ENCODE data around the gene SCT.

The SCT gene

DNA sequence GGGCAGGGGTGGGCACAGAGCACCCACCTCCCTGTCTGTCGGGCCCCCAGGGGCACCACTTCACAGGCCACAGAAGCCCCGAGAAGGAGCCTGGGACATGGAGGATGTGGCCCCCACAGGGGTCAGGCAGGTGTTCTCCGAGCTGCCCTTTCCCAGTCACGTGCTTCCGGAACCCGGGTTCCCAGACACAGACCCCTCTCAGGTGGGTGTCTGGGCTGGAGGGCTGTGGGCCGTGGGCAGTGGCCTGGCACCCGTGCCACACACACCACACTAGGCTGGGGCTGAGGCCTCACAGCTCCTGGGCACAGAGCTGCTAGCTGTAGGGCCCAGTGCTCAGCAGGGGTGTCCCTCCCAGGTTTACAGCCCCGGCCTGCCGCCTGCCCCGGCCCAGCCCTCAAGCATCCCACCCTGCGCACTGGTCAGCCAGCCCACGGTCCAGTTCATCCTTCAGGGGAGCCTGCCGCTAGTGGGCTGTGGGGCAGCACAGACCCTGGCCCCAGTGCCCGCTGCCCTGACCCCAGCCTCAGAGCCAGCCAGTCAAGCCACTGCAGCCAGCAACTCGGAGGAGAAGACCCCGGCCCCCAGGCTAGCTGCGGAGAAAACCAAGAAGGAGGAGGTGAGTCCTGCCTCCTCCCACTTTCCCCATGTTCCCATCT lies 16.7 kb downstream of the SCT start:
- DNase-seq (ENCODE audit: low spot score) = no peak

DNA sequence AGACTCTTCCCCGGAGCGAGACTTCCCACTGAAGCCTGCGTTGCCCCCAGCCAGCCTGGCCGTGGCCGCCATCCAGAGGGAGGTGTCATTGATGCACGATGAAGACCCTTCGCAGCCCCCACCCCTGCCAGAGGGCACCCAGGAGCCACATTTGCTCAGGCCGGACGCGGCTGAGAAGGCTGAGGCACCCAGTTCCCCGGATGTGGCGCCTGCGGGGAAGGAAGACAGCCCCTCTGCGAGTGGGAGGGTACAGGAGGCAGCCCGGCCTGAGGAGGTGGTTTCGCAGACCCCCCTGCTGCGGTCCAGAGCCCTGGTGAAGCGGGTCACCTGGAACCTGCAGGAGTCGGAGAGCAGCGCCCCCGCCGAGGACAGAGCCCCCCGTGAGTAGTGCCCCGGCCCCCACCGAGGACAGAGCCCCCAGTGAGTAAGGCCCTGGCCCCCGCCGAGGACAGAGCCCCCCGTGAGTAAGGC lies 17.6 kb downstream of the SCT start:
- DNase-seq (ENCODE audit: low spot score) = no peak

GRCh38 chr11:608791-609251 lies 18.2 kb downstream of the SCT start:
- DNase-seq (ENCODE audit: low spot score) = no peak

DNA sequence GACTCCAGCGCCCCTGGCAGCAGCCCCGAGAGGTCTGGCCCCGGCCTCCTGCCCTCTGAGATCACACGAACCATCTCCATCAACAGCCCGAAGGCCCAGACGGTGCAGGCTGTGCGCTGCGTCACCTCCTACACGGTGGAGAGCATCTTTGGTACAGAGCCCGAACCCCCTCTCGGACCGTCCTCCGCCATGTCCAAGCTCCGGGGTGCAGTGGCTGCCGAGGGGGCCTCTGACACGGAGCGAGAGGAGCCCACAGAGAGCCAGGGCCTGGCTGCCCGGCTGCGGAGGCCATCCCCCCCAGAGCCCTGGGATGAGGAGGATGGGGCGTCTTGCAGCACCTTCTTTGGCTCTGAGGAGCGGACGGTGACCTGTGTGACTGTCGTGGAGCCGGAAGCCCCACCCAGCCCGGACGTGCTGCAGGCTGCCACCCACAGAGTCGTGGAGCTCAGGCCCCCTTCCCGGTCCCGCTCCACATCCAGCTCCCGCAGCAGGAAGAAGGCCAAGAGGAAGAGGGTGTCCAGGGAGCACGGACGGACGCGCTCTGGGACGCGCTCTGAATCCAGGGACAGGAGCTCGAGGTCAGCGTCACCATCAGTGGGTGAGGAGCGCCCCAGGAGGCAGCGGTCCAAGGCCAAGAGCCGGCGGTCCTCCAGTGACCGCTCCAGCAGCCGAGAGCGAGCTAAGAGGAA lies 18.9 kb downstream of the SCT start:
- DNase-seq (ENCODE audit: low spot score) = no peak

- DNase-seq (ENCODE audit: low spot score) = no peak
Observed at GRCh38 chr11:607020-607780, 19.8 kb downstream of the SCT start.

- no peak for DNase-seq (ENCODE audit: low spot score)
Observed at GRCh38 chr11:606245-606644, 20.7 kb downstream of the SCT start.

DNA sequence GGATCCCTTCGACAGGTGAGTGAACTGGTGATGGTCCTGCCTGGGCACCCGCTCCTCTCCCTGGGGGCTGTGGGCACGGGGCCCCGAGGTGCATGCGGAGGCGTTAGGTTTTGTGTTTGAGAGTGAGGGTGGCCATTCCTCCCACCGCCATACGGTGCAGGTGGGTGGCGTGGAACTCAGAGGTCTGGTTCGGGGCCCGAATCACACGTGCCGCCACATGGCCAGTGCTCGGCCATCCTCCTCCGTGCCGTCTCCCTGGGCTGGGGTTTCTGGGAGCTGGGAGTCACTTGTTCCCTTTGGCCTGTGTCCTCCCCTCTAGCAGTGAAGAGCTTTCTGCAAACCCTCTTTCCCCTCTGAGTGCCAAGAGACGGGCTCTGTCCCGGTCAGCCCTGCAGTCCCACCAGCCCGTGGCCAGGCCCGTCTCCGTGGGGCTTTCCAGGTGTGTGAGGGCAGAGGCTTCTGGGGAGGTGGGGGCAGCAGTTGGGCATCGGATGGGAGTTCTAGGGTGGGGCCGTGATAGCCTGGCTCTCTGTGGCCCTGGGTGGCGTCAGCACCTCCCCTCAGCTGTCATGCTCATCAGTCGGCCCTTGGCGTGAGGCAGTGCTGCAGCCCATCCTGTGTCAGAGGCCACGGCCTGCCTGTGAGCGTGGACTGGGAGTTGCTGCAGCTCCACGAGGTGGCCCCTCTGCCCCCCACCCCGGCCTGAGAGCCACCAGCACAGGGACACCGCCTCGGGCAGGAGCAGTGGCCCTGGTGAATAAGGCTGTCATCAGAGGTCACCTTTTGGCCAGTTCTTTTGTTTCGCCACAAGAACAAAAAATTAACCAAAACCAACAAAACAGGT lies 21.5 kb downstream of the SCT start:
- no peak for DNase-seq (ENCODE audit: low spot score)

GRCh38 chr11:603154-603553 lies 23.8 kb downstream of the SCT start:
- DNase-seq (ENCODE audit: low spot score) = no peak

GRCh38 chr11:601573-602245 lies 25.3 kb downstream of the SCT start:
- no peak for DNase-seq (ENCODE audit: low spot score)

- DNase-seq (ENCODE audit: low spot score) = no peak
Observed at GRCh38 chr11:598005-598680, 28.8 kb downstream of the SCT start.

DNA sequence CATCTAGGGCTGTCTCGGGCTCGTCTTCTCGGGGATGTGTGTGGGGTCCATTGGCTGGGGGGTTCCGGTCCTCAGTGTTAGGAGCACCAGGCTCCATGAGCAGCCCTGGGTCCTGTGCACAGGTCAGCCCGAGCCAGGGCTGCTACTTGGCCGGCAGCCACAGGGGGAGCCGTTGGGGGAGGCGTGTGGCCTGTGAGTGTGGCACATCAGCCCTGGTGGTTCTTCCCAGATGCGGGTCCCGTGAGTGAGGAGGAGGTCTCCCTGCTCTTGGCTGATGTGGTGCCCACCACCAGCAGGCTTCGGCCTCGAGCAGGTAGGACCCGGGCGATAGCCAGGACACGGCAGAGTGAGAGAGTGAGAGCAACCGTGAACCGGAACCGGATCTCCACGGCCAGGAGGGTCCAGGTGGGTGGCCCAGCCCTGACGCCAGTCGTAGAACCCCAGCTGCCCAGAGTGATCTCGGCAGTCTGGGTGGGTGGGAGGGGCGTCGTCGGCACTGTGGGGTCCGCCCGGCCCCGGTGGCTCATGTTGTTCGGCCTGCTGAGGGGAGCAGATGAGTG lies 29.7 kb downstream of the SCT start:
- DNase-seq (ENCODE audit: low spot score) = no peak

- no peak for DNase-seq (ENCODE audit: low spot score)
Observed at GRCh38 chr11:596374-596773, 30.6 kb downstream of the SCT start.

DNA sequence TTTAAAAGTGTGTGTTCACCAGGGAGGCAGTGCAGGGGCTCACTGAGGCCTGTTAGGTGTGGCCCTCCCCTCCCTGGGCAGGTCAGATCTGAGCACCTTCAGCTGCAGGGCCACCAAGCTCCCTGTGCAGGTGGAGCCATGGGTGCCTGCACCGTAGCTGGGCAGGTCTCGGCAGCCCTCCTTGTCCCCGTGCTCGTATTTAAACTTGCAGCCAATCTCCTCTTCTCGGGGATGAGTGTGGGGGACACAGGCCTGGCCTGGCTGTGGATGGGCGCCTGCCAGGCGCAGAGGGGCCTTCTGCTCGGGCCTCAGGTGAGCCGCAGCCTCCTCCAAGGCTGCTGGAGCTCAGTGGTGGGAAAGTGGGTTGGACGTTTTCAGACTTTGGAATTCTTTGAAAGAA lies 31.6 kb downstream of the SCT start:
- DNase-seq (ENCODE audit: low spot score) = no peak

DNA sequence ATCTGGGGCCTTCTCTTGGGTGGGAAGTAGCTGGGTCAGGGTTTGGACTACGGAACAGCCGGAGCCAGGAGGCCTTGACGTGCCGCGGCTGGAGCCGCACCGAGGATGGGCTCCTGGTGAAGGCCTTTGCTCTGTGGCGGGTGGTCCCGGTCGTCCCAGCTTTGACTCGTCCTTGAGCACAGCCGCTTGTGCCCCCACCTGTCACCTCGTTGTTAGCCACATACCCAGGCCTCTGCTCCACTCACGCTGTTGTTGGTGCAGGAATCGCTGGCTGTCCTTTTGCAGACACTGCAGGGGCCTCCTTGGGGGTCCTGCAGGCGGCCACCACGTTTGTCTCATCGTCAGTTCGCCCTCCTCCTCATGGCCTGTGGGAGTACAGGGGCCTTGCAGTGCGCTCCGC lies 33.6 kb downstream of the SCT start:
- DNase-seq (ENCODE audit: low spot score) = no peak

DNA sequence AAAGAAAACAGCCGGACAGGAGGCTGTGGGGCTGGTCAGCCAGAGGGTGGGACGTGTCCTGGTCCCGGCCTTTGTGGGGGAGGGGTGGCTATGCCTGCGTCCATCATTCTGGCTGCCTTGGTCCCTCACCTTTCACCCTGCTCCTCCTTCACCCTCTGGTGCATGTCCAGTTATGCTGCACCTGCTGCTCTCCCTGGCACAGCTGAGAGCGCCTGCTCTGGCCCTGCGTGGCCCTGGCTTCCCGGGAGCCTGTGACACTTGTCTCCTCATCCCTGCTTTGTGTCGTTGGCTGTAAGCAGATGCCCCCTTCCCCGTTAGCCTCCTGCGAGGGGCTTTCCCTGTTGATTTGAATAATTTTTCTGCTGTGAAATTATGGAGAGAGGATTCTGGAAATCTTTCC lies 34.1 kb downstream of the SCT start:
- DNase-seq (ENCODE audit: low spot score) = no peak

- DNase-seq (ENCODE audit: low spot score) = no peak
Observed at GRCh38 chr11:592501-592900, 34.5 kb downstream of the SCT start.

GRCh38 chr11:590997-591396 lies 36.0 kb downstream of the SCT start:
- DNase-seq (ENCODE audit: low spot score) = no peak

DNA sequence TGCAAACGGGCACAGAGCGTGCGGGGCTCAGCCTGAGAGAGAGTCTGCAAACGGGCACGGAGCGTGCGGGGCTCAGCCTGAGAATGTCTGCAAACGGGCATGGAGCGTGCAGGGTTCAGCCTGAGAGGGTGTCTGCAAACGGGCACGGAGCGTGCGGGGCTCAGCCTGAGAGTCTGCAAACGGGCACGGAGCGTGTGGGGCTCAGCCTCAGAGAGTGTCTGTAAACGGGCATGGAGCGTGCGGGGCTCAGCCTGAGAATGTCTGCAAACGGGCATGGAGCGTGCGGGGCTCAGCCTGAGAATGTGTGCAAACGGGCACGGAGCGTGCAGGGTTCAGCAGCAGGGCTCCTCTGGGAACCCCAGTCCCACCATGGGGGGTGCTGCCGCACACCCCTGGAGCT lies 37.2 kb downstream of the SCT start:
- no peak for DNase-seq (ENCODE audit: low spot score)

DNA sequence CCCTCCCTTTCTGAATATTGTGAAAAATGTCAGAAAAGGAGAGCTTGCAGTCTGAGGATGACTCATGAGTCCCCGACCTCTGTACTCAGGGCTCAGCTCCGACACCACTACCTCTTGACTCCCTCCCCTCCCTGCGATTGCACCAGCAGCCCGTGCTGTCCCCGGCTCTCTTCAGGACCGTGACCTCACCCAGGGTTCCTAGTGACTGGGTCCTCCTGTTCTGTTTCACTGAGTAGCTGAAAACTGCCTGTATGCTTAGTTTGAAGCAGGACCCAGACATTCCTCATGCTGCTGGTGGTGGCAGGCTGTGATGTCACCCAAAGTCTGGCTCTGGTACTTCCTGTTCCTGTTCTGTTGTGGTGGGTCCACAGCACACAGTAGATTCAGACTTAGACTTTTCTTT lies 39.0 kb downstream of the SCT start:
- DNase-seq (ENCODE audit: low spot score) = no peak

- no peak for DNase-seq (ENCODE audit: low spot score)
Observed at GRCh38 chr11:587546-587945, 39.4 kb downstream of the SCT start.
